ENCODE data around the gene NEDD4L.
A peak's percentile ranks its signal among the peaks of the same experiment; 100 is the strongest.

NEDD4L gene

GRCh38 chr18:58315041-58315440 lies 271.0 kb downstream of the NEDD4L start:
- Histone ChIP-seq H3K27me3 (ENCODE audit: insufficient read depth, low read length) (no peaks in the 10 kb centered on the region), H3K4me3 (ENCODE audit: low read depth, low read length) (peak overlapping the region; percentile 19; the same call in 1 of the 2 replicates), H3K79me2 (ENCODE audit: control insufficient read depth, insufficient read depth, low read length, unreplicated experiment) (peaks cover 4% of the 10 kb centered on the region), H3K4me1 (ENCODE audit: control insufficient read depth, insufficient read depth, low read length, unreplicated experiment) (peaks cover 20% of the 10 kb centered on the region), H3K27ac (ENCODE audit: low read depth, low read length) (peak overlapping the region; percentile 64; the same call in 1 of the 2 replicates), H2AFZ (ENCODE audit: low read length, unreplicated experiment) (no peak overlapping the region), H3K36me3 (ENCODE audit: insufficient read depth, low read length) (0 out of 2 replicates have a peak, but pooled peaks cover 3% of the 10 kb centered on the region)

- Histone ChIP-seq H3K27ac (ENCODE audit: low read depth, low read length) (no peak overlapping the region), H3K4me3 (ENCODE audit: low read depth, low read length) (no peak overlapping the region), H3K27me3 (ENCODE audit: insufficient read depth, low read length) (no peaks in the 10 kb centered on the region), H2AFZ (ENCODE audit: low read length, unreplicated experiment) (no peak overlapping the region), H3K79me2 (ENCODE audit: control insufficient read depth, insufficient read depth, low read length, unreplicated experiment) (peaks cover 4% of the 10 kb centered on the region), H3K4me1 (ENCODE audit: control insufficient read depth, insufficient read depth, low read length, unreplicated experiment) (peaks cover 20% of the 10 kb centered on the region), H3K36me3 (ENCODE audit: insufficient read depth, low read length) (0 out of 2 replicates have a peak, but pooled peaks cover 3% of the 10 kb centered on the region)
These were observed 271.8 kb downstream of the NEDD4L start for GRCh38 chr18:58315739-58316215.

- Histone ChIP-seq H2AFZ (ENCODE audit: low read length, unreplicated experiment) (no peak overlapping the region), H3K27ac (ENCODE audit: low read depth, low read length) (no peak overlapping the region), H3K79me2 (ENCODE audit: control insufficient read depth, insufficient read depth, low read length, unreplicated experiment) (peaks cover 4% of the 10 kb centered on the region)
These were observed 272.6 kb downstream of the NEDD4L start for GRCh38 chr18:58316396-58317342.

GRCh38 chr18:58319719-58320118 lies 275.7 kb downstream of the NEDD4L start:
- Histone ChIP-seq H3K36me3 (ENCODE audit: insufficient read depth, low read length) (0 out of 2 replicates have a peak, but pooled peaks cover 3% of the 10 kb centered on the region), H3K4me3 (ENCODE audit: low read depth, low read length) (no peak overlapping the region), H3K4me1 (ENCODE audit: control insufficient read depth, insufficient read depth, low read length, unreplicated experiment) (peaks cover 20% of the 10 kb centered on the region), H2AFZ (ENCODE audit: low read length, unreplicated experiment) (no peak overlapping the region), H3K27ac (ENCODE audit: low read depth, low read length) (no peak overlapping the region), H3K79me2 (ENCODE audit: control insufficient read depth, insufficient read depth, low read length, unreplicated experiment) (no peaks in the 10 kb centered on the region), H3K27me3 (ENCODE audit: insufficient read depth, low read length) (no peaks in the 10 kb centered on the region)

More at GRCh38 chr18:58316396-58317342, 272.6 kb downstream of the NEDD4L start:
- H3K36me3 ChIP-seq (ENCODE audit: insufficient read depth, low read length) = 0 out of 2 replicates have a peak, but pooled peaks cover 3% of the 10 kb centered on the region
- H3K4me1 ChIP-seq (ENCODE audit: control insufficient read depth, insufficient read depth, low read length, unreplicated experiment) = peaks cover 27% of the 10 kb centered on the region
- H3K27me3 ChIP-seq (ENCODE audit: insufficient read depth, low read length) = no peaks in the 10 kb centered on the region
- no peak overlapping the region for H3K4me3 ChIP-seq (ENCODE audit: low read depth, low read length)

- Histone ChIP-seq H3K36me3 (ENCODE audit: insufficient read depth, low read length) (0 out of 2 replicates have a peak, but pooled peaks cover 3% of the 10 kb centered on the region), H3K79me2 (ENCODE audit: control insufficient read depth, insufficient read depth, low read length, unreplicated experiment) (no peaks in the 10 kb centered on the region), H3K27me3 (ENCODE audit: insufficient read depth, low read length) (no peaks in the 10 kb centered on the region), H3K4me1 (ENCODE audit: control insufficient read depth, insufficient read depth, low read length, unreplicated experiment) (peaks cover 10% of the 10 kb centered on the region), H3K4me3 (ENCODE audit: low read depth, low read length) (no peak overlapping the region), H3K27ac (ENCODE audit: low read depth, low read length) (no peak overlapping the region), H2AFZ (ENCODE audit: low read length, unreplicated experiment) (no peak overlapping the region)
These were observed 277.0 kb downstream of the NEDD4L start for GRCh38 chr18:58320907-58321561.

- 0 out of 2 replicates have a peak, but pooled peaks cover 3% of the 10 kb centered on the region for H3K36me3 ChIP-seq (ENCODE audit: insufficient read depth, low read length)
- H3K4me3 ChIP-seq (ENCODE audit: low read depth, low read length) = no peak overlapping the region
- no peaks in the 10 kb centered on the region for H3K79me2 ChIP-seq (ENCODE audit: control insufficient read depth, insufficient read depth, low read length, unreplicated experiment)
- peaks cover 10% of the 10 kb centered on the region for H3K4me1 ChIP-seq (ENCODE audit: control insufficient read depth, insufficient read depth, low read length, unreplicated experiment)
- H3K27me3 ChIP-seq (ENCODE audit: insufficient read depth, low read length) = no peaks in the 10 kb centered on the region
- no peak overlapping the region for H2AFZ ChIP-seq (ENCODE audit: low read length, unreplicated experiment)
- no peak overlapping the region for H3K27ac ChIP-seq (ENCODE audit: low read depth, low read length)
These were observed 278.0 kb downstream of the NEDD4L start for GRCh38 chr18:58321986-58322385.

- 0 out of 2 replicates have a peak, but pooled peaks cover under 1% of the 10 kb centered on the region for H3K36me3 ChIP-seq (ENCODE audit: insufficient read depth, low read length)
- no peak overlapping the region for H2AFZ ChIP-seq (ENCODE audit: low read length, unreplicated experiment)
- H3K4me3 ChIP-seq (ENCODE audit: low read depth, low read length) = no peak overlapping the region
- H3K27ac ChIP-seq (ENCODE audit: low read depth, low read length) = no peak overlapping the region
- H3K27me3 ChIP-seq (ENCODE audit: insufficient read depth, low read length) = no peaks in the 10 kb centered on the region
- peaks cover 10% of the 10 kb centered on the region for H3K4me1 ChIP-seq (ENCODE audit: control insufficient read depth, insufficient read depth, low read length, unreplicated experiment)
- H3K79me2 ChIP-seq (ENCODE audit: control insufficient read depth, insufficient read depth, low read length, unreplicated experiment) = no peaks in the 10 kb centered on the region
These were observed 278.4 kb downstream of the NEDD4L start for GRCh38 chr18:58322464-58322863.

GRCh38 chr18:58323866-58324762 lies 280.1 kb downstream of the NEDD4L start:
- Histone ChIP-seq H3K27ac (ENCODE audit: low read depth, low read length) (no peak overlapping the region), H3K79me2 (ENCODE audit: control insufficient read depth, insufficient read depth, low read length, unreplicated experiment) (no peaks in the 10 kb centered on the region), H3K27me3 (ENCODE audit: insufficient read depth, low read length) (no peaks in the 10 kb centered on the region), H3K36me3 (ENCODE audit: insufficient read depth, low read length) (no peaks in the 10 kb centered on the region), H2AFZ (ENCODE audit: low read length, unreplicated experiment) (no peak overlapping the region), H3K4me1 (ENCODE audit: control insufficient read depth, insufficient read depth, low read length, unreplicated experiment) (peaks cover 10% of the 10 kb centered on the region), H3K4me3 (ENCODE audit: low read depth, low read length) (no peak overlapping the region)

GRCh38 chr18:58324824-58325480 lies 280.9 kb downstream of the NEDD4L start:
- Histone ChIP-seq H3K36me3 (ENCODE audit: insufficient read depth, low read length) (no peaks in the 10 kb centered on the region), H3K4me1 (ENCODE audit: control insufficient read depth, insufficient read depth, low read length, unreplicated experiment) (peaks cover 10% of the 10 kb centered on the region), H3K79me2 (ENCODE audit: control insufficient read depth, insufficient read depth, low read length, unreplicated experiment) (no peaks in the 10 kb centered on the region), H3K27ac (ENCODE audit: low read depth, low read length) (no peak overlapping the region), H2AFZ (ENCODE audit: low read length, unreplicated experiment) (no peak overlapping the region), H3K4me3 (ENCODE audit: low read depth, low read length) (no peak overlapping the region), H3K27me3 (ENCODE audit: insufficient read depth, low read length) (no peaks in the 10 kb centered on the region)
